ENCODE data around the gene ERC2. TPM values are rescaled to one million over a fixed set of nuclear protein-coding genes. Genes with fewer than 3 reads are reported as not detected.

Gene ERC2
- total RNA-seq, 3 donors from 2014 or later (not counting 1 experiment from before 2014, with no cell fraction given): not detected

DNA sequence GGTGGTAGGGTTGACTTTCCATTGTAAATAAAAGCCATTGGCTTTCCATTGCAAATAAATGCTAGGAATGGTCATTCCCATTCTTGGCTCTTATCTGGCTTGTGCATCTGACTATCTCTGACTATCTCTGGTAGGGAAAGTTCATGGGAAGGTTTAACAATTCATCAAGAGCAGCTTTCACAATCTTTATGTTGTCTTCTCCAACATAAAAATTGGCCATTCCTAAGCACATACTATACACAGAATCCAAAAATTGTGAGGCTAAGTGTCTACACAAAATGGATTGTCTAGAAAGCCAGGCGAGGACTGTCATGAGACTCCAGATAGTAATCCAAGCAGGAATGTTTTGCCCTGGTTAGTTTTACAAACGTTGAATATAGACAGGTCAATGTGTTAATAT lies 926.8 kb downstream of the ERC2 start:
- ATAC-seq (no peak), DNase-seq (no peak)
- Mint-ChIP-seq H3K4me3 (no peak overlapping the region), H3K4me1 (no peaks in the 10 kb centered on the region), H3K27ac (no peak overlapping the region), H3K27me3 (ENCODE audit: low read depth in 2 of 2) (no peaks in the 10 kb centered on the region), H3K36me3 (no peaks in the 10 kb centered on the region), H3K9me3 (peaks cover 0 to 2% of the 10 kb centered on the region in 2 donors)
- Histone ChIP-seq H3K9me3 (ENCODE audit: control insufficient read depth, insufficient read depth, low read length) (no peaks in the 10 kb centered on the region), H3K4me3 (ENCODE audit: low read length) (no peak overlapping the region), H3K27ac (ENCODE audit: low read length) (no peak overlapping the region), H3K36me3 (ENCODE audit: control insufficient read depth, insufficient read depth, low read length) (no peaks in the 10 kb centered on the region), H3K4me1 (ENCODE audit: control insufficient read depth, insufficient read depth, low read length) (no peaks in the 10 kb centered on the region), H3K27me3 (ENCODE audit: control insufficient read depth, insufficient read depth, low read length) (no peaks in the 10 kb centered on the region)
- TF ChIP-seq, protein P1, sequence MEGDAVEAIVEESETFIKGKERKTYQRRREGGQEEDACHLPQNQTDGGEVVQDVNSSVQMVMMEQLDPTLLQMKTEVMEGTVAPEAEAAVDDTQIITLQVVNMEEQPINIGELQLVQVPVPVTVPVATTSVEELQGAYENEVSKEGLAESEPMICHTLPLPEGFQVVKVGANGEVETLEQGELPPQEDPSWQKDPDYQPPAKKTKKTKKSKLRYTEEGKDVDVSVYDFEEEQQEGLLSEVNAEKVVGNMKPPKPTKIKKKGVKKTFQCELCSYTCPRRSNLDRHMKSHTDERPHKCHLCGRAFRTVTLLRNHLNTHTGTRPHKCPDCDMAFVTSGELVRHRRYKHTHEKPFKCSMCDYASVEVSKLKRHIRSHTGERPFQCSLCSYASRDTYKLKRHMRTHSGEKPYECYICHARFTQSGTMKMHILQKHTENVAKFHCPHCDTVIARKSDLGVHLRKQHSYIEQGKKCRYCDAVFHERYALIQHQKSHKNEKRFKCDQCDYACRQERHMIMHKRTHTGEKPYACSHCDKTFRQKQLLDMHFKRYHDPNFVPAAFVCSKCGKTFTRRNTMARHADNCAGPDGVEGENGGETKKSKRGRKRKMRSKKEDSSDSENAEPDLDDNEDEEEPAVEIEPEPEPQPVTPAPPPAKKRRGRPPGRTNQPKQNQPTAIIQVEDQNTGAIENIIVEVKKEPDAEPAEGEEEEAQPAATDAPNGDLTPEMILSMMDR (IDR thresholded peaks at IDR 0.05): no peak
- WGBS (ENCODE audit: insufficient coverage): 86% methylated on average over 2 of the region's 2 CpGs
- intact Hi-C loops (cut with micrococcal nuclease): no loop called here

- Mint-ChIP-seq H3K36me3 (no peaks in the 10 kb centered on the region), H3K4me1 (no peaks in the 10 kb centered on the region), H3K27ac (no peak overlapping the region), H3K9me3 (peaks cover 0 to 2% of the 10 kb centered on the region in 2 donors), H3K27me3 (ENCODE audit: low read depth in 2 of 2) (no peaks in the 10 kb centered on the region), H3K4me3 (no peak overlapping the region)
- no peaks in the 10 kb centered on the region for H3K36me3 ChIP-seq (ENCODE audit: control insufficient read depth, insufficient read depth, low read length)
- DNase-seq (no peak), ATAC-seq (no peak)
- H3K27ac ChIP-seq (ENCODE audit: low read length): no peak overlapping the region
- no peaks in the 10 kb centered on the region for H3K9me3 ChIP-seq (ENCODE audit: control insufficient read depth, insufficient read depth, low read length)
- H3K27me3 ChIP-seq (ENCODE audit: control insufficient read depth, insufficient read depth, low read length): no peaks in the 10 kb centered on the region
- intact Hi-C loops (cut with micrococcal nuclease): no loop called here
- 89% methylated on average over 3 of the region's 3 CpGs for WGBS (ENCODE audit: insufficient coverage)
- H3K4me3 ChIP-seq (ENCODE audit: low read length): no peak overlapping the region
- no peaks in the 10 kb centered on the region for H3K4me1 ChIP-seq (ENCODE audit: control insufficient read depth, insufficient read depth, low read length)
- TF ChIP-seq, protein P1 (IDR thresholded peaks at IDR 0.05): no peak
These were observed 927.3 kb downstream of the ERC2 start for GRCh38 chr3:55541016-55541415.

- no peaks in the 10 kb centered on the region for H3K36me3 ChIP-seq (ENCODE audit: control insufficient read depth, insufficient read depth, low read length)
- no peak overlapping the region for H3K27ac ChIP-seq (ENCODE audit: low read length)
- H3K9me3 ChIP-seq (ENCODE audit: control insufficient read depth, insufficient read depth, low read length): no peaks in the 10 kb centered on the region
- Mint-ChIP-seq H3K4me1 (no peaks in the 10 kb centered on the region), H3K9me3 (peaks cover 0 to 2% of the 10 kb centered on the region in 2 donors), H3K4me3 (no peak overlapping the region), H3K36me3 (no peaks in the 10 kb centered on the region), H3K27me3 (ENCODE audit: low read depth in 2 of 2) (no peaks in the 10 kb centered on the region), H3K27ac (no peak overlapping the region)
- intact Hi-C loops (cut with micrococcal nuclease): no loop called here
- no peak overlapping the region for H3K4me3 ChIP-seq (ENCODE audit: low read length)
- WGBS (ENCODE audit: insufficient coverage): 73% methylated on average over 5 of the region's 5 CpGs
- H3K27me3 ChIP-seq (ENCODE audit: control insufficient read depth, insufficient read depth, low read length): no peaks in the 10 kb centered on the region
- DNase-seq (no peak), ATAC-seq (no peak)
- no peaks in the 10 kb centered on the region for H3K4me1 ChIP-seq (ENCODE audit: control insufficient read depth, insufficient read depth, low read length)
- TF ChIP-seq, protein P1 (IDR thresholded peaks at IDR 0.05): no peak
These were observed 927.7 kb downstream of the ERC2 start for GRCh38 chr3:55540579-55540978.

DNA sequence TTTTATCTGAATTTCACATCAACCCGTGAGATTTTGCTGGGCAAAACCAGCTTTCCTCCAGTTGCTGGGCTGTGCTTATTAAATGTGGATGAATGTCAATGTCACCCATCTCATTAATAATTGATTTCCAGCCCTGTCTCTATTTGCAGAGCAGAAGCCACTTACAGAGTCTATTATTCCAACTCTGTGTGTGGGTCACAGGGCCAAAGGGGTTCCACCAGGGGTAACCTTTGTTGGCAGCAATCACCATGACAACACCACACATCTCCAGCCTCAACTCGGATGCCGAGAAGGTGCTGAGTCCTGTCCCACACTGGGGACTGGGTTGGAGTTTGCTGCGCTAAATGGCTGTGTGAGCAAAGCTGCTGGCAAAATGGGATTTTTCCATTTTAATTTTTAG lies 930.1 kb downstream of the ERC2 start:
- DNase-seq: no peak
- no peaks in the 10 kb centered on the region for H3K9me3 ChIP-seq (ENCODE audit: control insufficient read depth, insufficient read depth, low read length)
- no peaks in the 10 kb centered on the region for H3K27me3 ChIP-seq (ENCODE audit: control insufficient read depth, insufficient read depth, low read length)
- intact Hi-C loops (cut with micrococcal nuclease): no loop called here
- H3K27ac ChIP-seq (ENCODE audit: low read length): no peak overlapping the region
- Mint-ChIP-seq H3K4me1 (no peaks in the 10 kb centered on the region), H3K27me3 (ENCODE audit: low read depth in 2 of 2) (no peaks in the 10 kb centered on the region), H3K27ac (no peak overlapping the region), H3K4me3 (no peak overlapping the region), H3K36me3 (no peaks in the 10 kb centered on the region), H3K9me3 (peaks cover 0 to 2% of the 10 kb centered on the region in 2 donors)
- no peaks in the 10 kb centered on the region for H3K36me3 ChIP-seq (ENCODE audit: control insufficient read depth, insufficient read depth, low read length)
- WGBS (ENCODE audit: insufficient coverage): 82% methylated on average over 4 of the region's 4 CpGs
- TF ChIP-seq, protein P1 (IDR thresholded peaks at IDR 0.05): no peak
- H3K4me1 ChIP-seq (ENCODE audit: control insufficient read depth, insufficient read depth, low read length): no peaks in the 10 kb centered on the region
- H3K4me3 ChIP-seq (ENCODE audit: low read length): no peak overlapping the region
- ATAC-seq: no peak

Data from natural killer cell (primary cell).